Fibroblast of skin of left quadriceps (primary cell): ENCODE data around the gene NKD1.

Experiments used
- DNase-seq, 2 experiments: peaks; one replicate each; pipeline ENCODE4 v3.0.0-alpha.2; 2013; ENCODE audit warnings: low read depth in 2 of 2

The NKD1 gene

DNA sequence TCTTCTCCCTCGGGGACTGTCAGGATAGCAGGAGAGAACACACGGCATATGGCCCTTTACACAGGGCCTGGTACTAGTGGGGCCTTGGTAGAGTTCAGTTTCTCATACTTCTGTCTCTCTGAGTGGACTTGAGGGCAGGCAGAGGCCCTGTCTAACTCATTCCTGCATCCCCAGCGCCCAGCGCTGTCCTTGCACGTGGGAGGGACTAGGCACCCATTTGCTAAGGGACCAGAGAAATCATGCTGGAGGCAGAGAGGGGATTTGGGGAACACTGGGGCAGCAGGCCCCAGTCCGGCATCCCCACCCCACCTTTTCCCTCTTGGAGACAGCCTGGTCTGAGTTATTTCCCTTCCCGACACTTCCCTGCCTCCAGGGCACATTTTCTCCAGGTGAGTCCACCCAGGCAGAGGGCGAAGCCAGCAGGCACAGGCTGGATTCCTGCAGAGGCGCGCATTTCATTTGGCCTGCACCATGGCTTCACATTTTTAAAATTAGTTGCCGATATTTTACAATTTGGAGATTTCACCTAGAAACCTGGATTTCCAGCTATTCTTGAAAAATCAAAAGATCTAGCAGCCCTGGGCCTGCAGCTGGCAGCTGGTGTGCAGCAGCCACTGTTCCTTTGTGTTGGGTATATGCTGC lies 9.7 kb upstream of the NKD1 start:
- no peak for DNase-seq

DNA sequence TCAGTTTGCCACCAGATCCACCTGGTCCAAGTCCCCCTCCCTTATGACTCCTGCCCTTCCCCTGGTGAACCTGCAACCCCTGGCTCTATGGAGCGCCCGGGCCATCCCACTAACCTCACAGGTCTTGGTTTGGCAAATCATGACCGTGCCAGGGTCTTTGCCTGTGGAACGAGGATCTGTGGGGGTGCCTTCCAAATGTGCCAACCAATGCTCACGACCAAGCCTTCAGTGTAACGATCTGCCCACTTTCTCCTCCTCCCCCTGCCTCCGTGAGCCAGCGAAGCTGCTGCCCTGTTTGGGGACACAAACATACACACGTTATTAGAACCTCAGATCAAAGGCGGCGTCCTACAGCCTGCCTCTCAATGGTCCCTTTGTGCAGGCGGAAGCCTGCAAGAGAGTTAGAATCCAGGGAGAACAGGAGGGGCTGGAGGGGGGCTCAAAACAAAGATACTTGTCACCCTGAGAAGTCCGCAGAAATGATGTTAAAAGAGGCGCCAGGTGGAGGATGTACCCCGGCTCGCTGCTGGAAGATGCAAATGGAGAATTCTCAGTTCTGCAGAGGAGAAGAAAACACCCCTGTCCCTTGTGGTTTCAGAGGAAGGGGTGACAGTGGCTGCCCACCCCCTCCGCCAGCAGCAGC lies 9.0 kb upstream of the NKD1 start:
- no peak for DNase-seq

DNA sequence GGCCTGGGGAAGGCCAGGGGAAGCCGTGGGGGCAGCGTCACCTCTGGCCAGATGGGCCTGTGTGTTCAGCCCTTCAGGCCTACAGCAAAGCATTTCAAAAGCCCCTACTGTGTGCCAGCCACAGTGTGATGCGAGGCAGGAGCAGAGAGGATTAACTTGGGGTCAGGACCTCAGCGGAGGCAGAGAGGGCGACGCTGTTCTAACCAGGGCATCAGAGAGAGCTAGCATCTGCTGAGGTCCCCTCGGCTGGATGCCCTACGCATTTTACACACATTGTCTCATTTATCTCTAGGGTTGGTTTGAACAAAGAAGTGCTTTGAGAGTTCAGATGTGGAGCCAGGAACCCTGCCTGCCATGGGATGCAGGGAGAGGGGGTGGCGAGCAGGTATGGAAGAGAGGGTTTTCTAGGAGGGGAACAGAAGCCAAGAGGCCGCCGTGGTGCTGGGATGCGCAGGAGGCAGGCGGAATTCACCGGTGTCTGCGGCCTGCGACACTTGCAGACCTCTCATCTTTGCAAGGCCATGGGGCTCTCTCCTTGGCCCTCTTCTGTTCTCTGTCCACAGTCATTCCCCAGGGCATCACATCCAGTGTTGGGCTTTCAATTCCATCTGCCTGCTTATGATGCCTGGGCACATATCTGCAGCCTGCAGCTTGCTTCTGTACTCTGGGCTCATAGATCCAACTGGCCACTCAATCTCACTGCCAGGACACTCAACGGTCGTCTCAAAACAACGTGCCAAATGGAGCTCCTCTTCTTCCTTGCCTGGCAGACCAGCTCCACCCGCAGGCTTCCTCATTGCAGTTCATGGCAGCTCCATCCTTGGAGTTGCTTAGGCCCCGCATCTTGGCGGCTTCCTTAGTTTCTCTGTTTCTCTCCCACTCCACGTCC lies 8.1 kb upstream of the NKD1 start:
- DNase-seq, result no peak

DNA sequence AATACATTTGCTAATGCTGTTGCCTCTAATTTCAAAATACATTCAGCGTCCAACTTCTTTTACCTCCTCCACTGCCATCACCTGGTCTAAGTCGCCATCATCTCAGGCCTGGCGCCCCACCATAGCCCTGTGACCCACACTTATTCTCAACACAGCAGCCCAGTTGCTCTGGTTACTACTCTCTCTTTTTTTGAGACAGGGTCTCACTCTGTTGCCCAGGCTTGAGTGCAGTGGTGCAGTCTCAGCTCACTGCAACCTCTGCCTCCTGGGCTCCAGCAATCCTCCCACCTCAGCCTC lies 7.5 kb upstream of the NKD1 start:
- no peak for DNase-seq

DNA sequence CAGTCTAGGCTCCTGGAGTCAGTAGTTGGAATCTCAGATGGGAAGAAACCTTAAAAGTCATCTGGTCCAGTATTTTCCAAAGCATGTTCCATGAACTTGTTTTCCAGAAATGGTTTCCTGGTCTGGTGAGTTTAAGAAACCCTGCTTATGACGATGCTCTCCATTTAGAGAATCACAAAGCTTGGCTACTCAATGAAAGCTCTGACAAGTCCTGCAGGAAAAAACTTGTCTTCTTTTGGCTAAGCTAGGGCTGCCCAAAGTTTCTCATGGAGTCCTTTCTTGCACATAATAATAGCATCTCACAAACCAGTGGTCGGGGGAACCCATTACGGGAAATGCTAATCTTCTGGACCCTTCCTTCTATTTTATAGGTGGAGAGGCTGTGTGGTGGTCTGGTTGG lies 5.5 kb upstream of the NKD1 start:
- no peak for DNase-seq

DNA sequence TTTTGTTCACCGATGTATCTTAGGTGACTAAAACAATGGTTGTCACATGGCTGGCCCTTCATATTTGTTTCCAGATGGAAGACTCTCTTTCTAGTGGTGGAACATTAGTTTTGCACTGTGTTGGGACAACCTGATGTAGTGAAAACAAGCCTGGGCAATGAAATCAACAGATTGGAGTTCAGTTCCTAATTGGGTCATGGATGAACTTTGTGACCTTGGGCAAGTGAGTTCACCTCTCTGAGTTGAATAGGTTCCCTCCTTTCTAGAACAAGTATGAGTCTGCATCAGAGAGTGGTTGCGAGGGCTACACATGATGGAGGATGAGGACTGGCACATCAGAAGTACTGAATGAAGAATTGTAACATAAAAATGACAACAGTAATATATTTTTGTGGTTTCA lies 2.1 kb upstream of the NKD1 start:
- DNase-seq, result no peak

DNA sequence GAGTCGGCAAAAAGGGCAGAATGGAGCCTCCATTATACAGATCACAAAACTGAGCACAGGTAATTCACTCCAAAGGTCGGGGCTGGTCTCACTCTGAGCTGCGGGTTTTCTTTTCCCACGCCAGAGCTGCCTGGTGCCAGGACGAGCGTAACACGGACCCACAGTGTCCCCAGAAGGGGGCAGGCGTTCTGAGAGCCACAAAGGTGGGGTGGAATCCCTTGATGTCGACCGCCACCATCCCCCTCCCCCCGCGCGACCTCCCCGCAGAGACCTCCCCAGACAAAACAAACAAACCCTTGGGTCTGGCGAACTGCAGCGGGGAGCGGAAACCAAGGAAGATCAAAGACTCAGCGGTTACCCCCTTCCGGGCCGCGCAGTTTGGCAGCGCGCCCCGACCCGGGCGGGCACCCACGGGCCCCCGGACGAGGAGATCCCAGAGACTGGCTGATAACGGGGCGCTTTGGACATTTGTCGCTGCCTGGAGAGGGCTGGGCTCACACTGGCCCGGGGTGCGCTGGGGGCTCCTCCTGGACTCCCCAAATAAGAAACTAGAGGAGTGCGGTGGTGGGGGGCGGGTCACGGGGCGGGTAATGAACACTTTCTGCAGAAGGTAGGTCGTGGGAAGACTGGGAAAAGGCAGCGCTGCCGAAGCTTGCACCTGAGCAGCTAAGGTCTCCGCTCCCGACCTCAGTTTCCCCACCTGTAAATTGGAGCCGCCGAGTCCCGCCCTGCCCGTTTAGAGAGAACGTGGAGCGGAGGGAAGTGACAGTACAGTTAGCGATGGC lies 664 bp upstream of the NKD1 start:
- DNase-seq, result no peak

DNA sequence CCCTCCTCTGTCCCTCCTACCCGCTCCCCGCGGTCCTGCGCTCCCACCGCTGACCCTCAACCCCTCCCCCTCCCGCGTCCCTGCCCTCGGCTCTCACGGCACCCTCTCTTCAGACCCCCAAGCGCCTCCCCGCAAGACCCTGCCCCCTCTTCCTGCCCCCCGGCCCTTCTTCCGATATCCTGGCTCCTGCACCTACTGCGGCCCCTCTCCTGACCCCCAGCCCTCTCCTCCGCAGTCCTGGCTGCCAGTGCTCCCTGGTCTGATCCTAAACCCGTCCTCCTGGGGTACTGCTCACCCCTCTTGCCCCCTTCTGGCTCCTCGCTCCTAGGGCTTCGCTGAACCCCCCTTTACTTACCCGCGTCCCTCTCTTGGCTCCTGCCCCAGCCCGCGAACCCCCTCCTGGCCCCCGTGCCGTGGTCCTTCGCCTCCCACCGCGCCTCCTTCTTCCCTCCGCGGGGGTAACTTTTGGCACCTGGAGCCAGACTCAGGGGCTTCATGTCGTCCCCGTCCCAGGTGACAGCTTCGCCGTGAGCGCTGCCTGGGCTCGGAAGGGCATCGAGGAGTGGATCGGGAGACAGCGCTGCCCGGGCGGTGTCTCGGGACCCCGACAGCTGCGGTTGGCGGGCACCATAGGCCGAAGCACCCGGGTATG lies 839 bp downstream of the NKD1 start:
- DNase-seq, result no peak

DNA sequence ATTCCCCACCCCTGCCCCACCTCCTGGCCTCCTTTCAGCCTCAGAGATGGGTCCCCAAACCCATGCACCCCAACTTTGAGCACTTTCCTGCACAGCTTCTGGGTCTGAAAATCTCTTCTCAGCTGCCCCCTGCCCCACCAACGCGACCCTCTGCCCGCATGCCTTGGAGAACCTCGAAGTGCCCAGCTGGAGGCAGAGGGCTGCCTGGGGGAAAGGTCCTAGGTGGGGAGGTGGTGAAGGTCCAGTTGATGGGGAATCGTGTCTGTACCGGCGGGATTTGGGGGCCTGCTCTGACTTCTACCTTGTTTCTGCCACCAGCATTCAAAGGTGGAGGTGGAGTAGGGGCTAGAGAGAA lies 1.3 kb downstream of the NKD1 start:
- DNase-seq, result no peak

DNA sequence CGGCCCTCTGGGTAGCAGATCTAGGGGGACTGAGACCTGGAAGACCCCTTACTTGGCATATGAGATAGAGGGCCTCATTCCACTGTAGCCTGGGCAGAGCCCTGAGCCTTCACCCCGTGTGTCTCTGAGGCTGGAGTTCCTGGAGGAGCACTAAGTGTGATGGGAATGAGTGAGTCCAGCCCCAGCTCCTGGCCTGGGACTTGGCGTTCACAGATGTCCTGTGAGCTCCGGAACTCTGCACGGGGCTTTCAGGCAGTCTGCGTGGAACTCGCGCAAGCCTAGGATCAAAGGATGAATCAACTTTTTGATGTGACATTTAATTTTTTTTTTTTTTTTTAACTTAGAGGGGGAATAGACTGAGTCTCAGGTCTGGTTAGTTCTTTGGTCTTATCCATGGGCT lies 1.8 kb downstream of the NKD1 start:
- no peak for DNase-seq

DNA sequence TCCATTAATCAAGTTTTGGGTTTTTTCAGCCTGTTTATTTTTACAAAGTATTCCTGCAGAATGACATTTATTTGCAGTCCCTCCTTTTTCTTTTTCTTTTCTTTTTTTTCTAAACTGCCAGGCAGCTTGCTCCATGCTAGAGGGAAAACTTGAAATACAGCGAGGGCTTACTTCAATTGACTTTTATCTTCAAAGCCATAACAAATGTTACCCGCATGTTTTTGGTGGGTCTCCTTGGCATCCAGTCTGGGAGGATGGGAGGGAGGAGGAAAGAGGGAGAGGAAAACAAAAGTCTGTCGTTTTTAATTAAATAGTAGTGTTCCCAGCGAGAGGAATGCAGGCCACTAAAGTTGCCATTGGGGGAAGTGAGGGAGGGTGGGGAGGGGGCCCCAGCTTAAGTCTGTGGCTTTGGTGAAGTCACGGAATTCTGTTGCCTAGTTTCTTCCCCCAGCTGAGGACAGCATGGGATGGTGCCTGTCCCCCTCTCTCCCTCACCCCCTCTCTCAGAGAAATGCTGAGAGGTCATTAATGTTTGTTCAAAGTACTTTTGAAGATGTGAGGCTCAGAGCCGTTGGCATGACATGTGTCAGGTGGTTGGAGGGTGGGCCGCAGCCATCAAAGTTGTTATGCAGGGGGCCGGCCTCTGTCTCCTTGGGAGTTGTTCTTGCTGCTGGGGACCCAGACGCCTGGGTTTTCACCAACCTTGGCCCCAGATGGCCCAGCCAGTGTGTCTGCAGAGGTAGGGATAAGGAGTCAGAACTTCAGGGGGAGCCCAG lies 2.9 kb downstream of the NKD1 start:
- no peak for DNase-seq

DNA sequence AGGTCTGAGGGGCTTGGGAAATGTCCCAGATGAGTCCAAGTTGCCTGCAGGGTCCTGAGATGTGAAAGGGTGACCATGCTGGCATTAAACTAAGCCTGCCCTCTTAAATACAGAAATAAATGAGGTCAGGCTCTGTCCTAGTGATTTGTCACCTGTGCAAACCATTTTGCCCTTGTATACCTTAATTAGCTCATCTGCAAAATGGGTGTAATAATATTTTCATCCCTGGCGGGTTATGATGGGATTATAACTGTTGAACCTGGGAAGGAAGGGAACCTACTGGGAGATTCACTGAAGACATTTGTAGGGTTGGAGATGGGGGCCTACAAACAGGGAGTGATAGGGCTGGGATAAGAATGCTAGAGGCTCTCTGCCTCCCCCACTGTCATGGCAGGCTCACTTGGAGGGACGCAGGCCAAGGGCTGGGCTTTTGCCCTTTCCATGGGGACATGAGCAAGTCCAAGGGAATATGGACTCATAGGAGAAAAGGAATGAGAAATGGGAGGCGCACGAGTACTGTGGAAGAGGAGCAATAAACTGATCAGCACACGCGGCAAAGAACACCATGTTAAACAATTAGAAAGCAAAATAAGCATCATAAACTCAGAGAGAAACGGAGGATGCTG lies 4.4 kb downstream of the NKD1 start:
- no peak for DNase-seq

DNA sequence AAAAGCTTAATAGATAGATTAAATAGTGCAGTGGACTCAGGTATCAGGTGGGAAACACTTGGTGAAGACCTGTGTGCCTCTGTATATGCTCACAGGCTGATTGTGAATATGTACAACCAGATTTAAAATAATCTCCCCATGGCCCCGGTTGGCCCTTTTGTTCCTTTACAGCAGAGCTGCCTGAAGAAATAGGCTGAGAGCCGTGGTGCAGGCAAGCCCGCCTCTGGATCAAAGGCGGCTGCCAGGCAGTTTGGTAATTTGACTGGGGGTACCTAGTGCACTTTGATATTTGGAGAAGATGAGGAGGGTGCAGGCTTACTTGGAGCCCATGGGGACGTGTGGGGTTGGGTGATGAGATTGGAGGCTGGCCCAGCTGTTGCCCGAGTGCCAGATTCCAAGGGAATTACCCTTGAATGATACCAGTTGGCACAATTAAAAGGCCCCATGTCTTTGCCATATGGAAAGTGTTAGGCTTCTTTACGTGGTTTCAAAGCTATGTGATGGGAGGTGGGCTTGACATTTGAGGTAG lies 5.0 kb downstream of the NKD1 start:
- no peak for DNase-seq

DNA sequence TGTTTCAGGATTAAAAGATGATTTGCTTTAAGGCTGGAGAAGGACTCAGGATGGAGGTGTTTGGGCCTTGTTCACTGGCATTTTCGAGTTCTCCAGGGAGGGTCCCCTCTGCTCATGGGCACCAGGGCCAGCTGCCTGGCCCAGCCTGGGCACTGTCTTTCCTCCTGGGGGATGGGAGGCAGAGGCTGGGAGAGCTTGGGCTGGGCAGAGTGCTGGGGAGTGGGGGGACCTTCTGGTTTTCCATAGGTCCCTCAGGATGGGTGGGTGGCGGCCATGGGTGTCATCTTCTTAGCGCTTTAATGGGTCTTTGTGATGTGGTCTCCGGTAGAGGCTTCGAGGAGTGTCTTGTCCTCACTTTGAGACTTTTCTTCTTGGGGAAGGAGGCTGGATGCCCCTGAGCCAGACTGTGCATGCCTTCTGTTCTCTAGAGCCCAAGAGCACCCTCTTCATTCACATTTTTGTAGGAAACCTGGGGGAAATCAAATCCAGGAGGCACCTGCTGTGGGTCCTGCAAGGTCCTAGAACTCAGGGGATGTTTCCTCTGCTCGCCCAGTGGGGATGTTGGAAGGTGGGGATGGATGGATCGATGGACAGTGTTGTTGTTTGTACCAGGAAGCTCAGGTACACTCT lies 5.7 kb downstream of the NKD1 start:
- DNase-seq, result no peak

DNA sequence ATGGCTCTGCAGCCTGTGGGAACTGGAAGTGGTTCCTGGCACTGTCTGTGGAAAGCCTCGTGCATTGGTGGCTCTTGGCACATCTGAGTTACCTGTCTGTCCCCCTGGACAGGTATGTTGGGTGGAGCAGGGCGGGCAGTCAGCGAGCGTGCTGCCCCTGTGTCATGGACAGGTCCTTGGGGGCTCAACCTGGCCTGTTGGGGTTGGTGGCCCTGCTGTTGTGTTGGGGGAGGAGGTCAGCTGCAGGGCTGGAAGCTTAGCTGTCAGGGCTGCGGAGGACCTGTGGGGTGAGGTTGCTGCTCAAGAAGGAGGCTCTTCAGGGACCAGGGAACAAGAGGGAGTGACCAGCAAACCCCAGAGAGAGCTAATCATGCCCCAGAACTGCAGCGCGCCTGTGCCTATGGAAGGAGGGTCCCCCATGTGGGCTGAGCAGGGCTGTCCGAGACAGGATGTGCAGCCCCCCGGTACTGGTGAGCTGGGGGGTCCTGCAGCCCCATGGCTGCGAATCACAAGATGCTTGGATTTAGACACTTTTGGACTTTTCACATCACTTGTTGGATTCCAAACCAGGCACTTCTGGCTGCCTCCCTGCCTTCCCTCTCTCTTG lies 7.2 kb downstream of the NKD1 start:
- no peak for DNase-seq

DNA sequence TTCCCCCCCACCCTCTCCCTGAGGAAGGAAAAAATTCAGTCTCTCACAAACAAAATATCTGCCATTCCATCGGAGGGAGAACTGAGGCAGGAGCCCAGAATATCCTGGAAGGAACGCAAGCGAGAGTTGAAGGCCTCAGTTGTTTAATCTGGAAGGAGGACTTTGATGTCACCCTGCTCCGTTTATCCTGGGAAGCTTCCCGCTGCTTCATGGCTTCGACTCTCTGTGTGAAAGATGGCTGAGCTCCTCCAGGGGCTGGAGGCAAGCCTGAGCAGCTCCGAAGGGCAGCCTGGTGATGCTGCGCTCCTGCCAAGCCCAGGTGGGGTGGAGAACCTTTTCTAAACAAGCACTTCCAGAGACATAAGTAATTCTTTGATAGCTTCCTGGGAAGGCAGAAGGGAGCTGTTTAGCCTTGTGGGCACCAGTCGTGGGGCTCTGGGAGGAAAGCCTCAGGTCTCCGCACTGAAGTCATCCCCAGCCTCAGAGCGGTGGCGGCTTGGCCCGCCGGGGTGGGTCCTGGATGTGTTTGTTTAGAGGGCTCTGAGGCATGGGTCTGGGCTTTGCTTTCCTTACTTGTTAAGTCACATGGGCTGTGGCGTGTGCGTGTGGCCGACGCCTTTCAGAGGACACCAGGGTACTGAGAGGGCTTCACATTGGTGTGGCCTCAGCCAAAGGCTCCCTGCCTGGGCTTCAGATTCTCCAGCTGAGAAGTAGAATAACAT lies 7.9 kb downstream of the NKD1 start:
- DNase-seq, result no peak

DNA sequence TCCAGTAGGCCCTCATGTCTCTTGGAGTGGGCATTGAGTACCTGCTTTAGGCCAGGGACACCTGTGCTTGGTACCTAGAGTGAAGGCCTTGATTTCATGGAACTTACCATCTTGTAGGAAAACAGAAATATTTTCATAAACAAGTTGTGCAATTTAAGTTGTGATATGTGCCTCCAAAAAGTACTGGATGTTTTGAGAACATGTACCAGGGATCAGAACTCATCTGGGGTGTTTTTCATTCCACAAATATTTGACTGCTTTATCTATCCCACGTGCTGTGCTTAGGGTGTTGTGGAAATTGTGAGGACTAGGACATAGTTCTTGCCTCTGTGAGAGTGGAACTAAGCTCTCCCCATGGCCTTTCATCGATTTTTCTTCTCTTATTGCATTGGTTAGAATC lies 8.8 kb downstream of the NKD1 start:
- no peak for DNase-seq

DNA sequence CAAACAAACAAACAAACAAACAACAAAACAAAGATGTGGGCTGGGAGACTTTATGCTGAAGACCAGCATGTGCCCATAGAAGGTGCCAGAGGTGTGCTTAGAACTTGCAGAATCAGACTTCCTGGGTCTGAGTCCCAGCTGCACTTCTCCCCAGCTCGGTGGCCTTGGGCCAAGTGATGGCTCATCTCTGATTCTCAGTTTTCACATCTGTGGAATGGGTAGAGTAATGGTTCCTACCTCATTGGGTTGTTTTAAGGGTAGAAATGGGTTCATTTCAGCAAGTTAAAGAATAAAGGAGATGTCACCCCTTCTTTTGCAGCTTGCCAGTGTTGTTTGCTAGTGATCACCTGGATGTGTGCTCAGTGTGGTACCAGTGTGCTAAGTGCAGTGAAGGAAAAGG lies 10.7 kb downstream of the NKD1 start:
- DNase-seq, result no peak

DNA sequence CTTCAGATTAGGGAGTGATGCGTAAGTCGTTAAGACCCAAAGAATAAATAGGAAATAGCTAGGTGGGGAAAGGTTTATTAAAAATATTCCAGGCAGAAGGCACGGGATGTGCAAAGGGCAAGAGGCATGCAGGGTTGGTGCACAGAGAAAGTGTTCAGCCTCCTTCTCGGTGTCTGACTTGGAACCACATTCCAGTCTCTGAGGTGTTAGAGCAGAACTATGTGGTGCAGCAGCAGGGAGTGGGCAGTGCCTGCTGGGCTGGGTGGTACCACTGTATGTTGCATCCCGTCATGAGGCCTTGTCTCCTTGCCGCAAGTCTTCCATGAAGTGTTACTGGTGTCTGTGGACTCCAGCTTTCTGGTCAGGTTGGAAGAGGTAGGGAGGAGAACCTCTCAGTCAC lies 11.1 kb downstream of the NKD1 start:
- no peak for DNase-seq
